WERI-Rb-1 (cell line): ENCODE data around the gene FNDC3B.

Source experiments
- DNase-seq: peaks from one replicate; pipeline ENCODE4 v3.0.0-alpha.2; 2020
- H3K27ac ChIP-seq: fragments of 250-450 bp; sonication (Bioruptor Pico); 2 replicates; pipeline ENCODE4 v1.5.1; 2020; ENCODE audit warnings: mild to moderate bottlenecking, moderate library complexity
- H3K27me3 ChIP-seq: fragments of 250-450 bp; sonication (Bioruptor Pico); 2 replicates; pipeline ENCODE4 v1.5.1; 2021; ENCODE audit warnings: mild to moderate bottlenecking, low read depth, moderate library complexity; ENCODE audit not compliant: insufficient read depth, severe bottlenecking
- H3K36me3 ChIP-seq: fragments of 250-450 bp; sonication (Bioruptor Pico); 2 replicates; pipeline ENCODE4 v1.5.1; 2020; ENCODE audit warnings: mild to moderate bottlenecking, moderate library complexity
- H3K4me3 ChIP-seq: 2 replicates; pipeline ENCODE4 v1.5.1; 2011; ENCODE audit warnings: low read depth, mild to moderate bottlenecking, control low read depth, low read length
- H3K9me3 ChIP-seq: fragments of 250-450 bp; sonication (Bioruptor Pico); 2 replicates; pipeline ENCODE4 v1.5.1; 2021; ENCODE audit warnings: mild to moderate bottlenecking, moderate library complexity; ENCODE audit not compliant: severe bottlenecking
- TF ChIP-seq, protein P1 (sequence below): IDR thresholded peaks from 2 replicates; pipeline ENCODE4 v1.5.1; 2011; ENCODE audit warnings: low read depth, mild to moderate bottlenecking, control low read depth, inconsistent platforms, low read length

FNDC3B gene

DNA sequence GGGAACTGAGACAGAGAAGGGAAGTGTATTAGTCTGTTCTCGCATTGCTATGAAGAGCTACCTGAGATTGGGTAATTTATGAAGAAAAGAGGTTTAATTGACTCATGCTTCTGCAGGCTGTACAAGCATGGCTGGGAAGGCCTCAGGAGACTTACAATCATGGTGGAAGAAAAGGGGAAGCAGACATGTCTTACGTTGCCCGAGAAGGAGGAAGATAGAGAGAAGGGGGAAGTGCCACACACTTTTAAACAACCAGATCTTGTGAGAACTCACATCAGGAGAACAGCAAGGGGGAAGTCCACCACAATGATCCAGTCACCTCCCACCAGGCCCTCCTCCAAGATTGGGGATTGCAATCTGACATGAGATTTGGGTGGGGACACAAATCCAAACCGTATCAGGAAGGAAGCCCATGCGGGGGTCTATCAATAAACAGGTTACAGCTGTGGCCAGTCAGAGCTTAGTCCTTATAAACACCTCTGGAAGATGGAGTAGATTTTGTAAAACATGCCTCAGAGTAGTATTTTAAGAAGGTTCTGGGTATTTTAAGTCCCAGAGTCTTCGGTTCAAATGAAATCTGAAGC, 254.9 kb downstream of the FNDC3B start:
- Histone ChIP-seq H3K36me3 (peaks cover 3% of the 10 kb centered on the region; the same call in 1 of the 2 replicates), H3K4me3 (no peak overlapping the region), H3K9me3 (no peaks in the 10 kb centered on the region), H3K27me3 (no peaks in the 10 kb centered on the region), H3K27ac (no peak overlapping the region)
- DNase-seq: no peak
- TF ChIP-seq, protein P1, sequence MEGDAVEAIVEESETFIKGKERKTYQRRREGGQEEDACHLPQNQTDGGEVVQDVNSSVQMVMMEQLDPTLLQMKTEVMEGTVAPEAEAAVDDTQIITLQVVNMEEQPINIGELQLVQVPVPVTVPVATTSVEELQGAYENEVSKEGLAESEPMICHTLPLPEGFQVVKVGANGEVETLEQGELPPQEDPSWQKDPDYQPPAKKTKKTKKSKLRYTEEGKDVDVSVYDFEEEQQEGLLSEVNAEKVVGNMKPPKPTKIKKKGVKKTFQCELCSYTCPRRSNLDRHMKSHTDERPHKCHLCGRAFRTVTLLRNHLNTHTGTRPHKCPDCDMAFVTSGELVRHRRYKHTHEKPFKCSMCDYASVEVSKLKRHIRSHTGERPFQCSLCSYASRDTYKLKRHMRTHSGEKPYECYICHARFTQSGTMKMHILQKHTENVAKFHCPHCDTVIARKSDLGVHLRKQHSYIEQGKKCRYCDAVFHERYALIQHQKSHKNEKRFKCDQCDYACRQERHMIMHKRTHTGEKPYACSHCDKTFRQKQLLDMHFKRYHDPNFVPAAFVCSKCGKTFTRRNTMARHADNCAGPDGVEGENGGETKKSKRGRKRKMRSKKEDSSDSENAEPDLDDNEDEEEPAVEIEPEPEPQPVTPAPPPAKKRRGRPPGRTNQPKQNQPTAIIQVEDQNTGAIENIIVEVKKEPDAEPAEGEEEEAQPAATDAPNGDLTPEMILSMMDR: no peak

DNA sequence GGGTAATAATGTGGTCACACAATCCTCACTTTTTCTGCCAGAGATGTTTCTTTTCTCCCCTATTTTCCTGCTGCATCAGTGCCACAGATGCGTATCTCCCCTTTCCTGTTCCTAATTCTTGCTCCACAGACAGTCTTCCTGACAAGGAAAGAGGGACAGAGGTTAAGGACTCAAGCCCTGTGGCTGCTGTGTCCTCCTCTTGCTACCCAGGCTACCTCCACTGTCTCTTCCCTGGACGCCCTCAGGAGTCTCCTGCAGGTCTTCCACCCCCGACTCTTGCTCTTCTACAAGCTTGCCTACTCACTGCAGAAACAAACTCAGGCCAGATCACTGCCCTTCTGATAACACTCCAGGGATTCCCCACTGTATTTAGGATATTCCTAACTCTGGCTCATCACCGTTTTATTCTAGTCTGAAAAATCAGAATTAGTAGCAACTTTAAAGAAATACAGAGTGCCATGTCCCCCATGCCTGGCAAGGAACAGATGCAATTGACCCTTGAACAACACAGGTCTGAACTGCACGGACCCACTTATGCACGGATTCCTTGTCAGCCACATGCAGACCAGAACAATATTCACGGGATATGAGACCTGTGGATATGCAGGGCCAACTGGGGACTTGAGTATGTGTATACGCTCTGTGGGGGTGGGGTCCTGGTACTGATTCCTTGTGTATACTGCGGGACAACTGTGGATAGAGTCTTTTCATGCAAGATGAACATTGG, 257.0 kb downstream of the FNDC3B start:
- H3K36me3 ChIP-seq: peaks cover 7% of the 10 kb centered on the region

GRCh38 chr3:172296975-172297332, 257.6 kb downstream of the FNDC3B start:
- TF ChIP-seq, protein P1: no peak
- no peak for DNase-seq
- Histone ChIP-seq H3K4me3 (no peak overlapping the region), H3K27me3 (no peaks in the 10 kb centered on the region), H3K36me3 (peaks cover 7% of the 10 kb centered on the region), H3K9me3 (no peaks in the 10 kb centered on the region), H3K27ac (no peak overlapping the region)

More for the DNA sequence above, 257.0 kb downstream of the FNDC3B start:
- DNase-seq: no peak
- no peak overlapping the region for H3K27ac ChIP-seq
- H3K9me3 ChIP-seq: no peaks in the 10 kb centered on the region
- TF ChIP-seq, protein P1: no peak
- H3K27me3 ChIP-seq: no peaks in the 10 kb centered on the region
- H3K4me3 ChIP-seq: no peak overlapping the region

- Histone ChIP-seq H3K36me3 (peaks cover 7% of the 10 kb centered on the region), H3K27ac (no peak overlapping the region)
Measured at GRCh38 chr3:172298247-172298646, 258.9 kb downstream of the FNDC3B start.

DNA sequence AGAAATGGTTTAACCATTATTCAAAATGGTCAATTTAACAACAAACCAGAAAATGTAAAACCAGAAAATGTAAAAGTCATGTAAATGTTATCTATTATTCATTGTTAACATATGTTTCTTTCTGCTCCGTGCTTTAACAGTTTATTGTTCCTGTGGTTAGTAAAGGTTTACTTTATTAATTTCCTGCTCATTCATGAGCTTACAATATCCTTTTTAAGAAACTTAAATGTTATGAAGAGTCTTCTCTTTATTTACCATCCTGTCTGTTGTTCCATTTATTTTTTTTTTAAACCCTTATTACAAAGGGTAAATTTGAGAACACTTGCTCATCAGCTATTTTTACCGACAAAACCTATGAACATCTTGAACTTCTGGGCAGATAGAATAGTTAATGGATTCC, 260.8 kb downstream of the FNDC3B start:
- Histone ChIP-seq H3K36me3 (peaks cover 7% of the 10 kb centered on the region), H3K27ac (no peak overlapping the region), H3K9me3 (no peaks in the 10 kb centered on the region), H3K27me3 (no peaks in the 10 kb centered on the region), H3K4me3 (no peak overlapping the region)
- TF ChIP-seq, protein P1: no peak
- DNase-seq: no peak

More at GRCh38 chr3:172298247-172298646, 258.9 kb downstream of the FNDC3B start:
- Histone ChIP-seq H3K27me3 (no peaks in the 10 kb centered on the region), H3K9me3 (no peaks in the 10 kb centered on the region), H3K4me3 (no peak overlapping the region)
- TF ChIP-seq, protein P1: no peak
- no peak for DNase-seq

GRCh38 chr3:172300862-172301261, 261.5 kb downstream of the FNDC3B start:
- TF ChIP-seq, protein P1: no peak
- no peak for DNase-seq
- peaks cover 7% of the 10 kb centered on the region for H3K36me3 ChIP-seq
- H3K27me3 ChIP-seq: no peaks in the 10 kb centered on the region
- H3K4me3 ChIP-seq: no peak overlapping the region
- H3K9me3 ChIP-seq: no peaks in the 10 kb centered on the region
- H3K27ac ChIP-seq: no peak overlapping the region
